K562 (cell line): ENCODE data around the gene PHKB. TPM values are rescaled to one million over a fixed set of nuclear protein-coding genes. Genes with fewer than 3 reads are reported as not detected.
"Not testable (repeated sequence)": the region's sequence is repeated elsewhere in the genome, so short reads cannot be mapped to it uniquely, and the experiment has no call there.

Source experiments
- ATF1 ChIP-seq, 2 experiments: fragments of 450-650 bp in 1 of 2; IDR thresholded peaks; 2 replicates each; pipeline ENCODE4 v1.6.1; 2016; ENCODE audit warnings: missing compliant biosample characterization in 1 of 2, missing genetic modification characterization in 1 of 2
- BACH1 ChIP-seq: fragments of 200-800 bp; sonication (Bioruptor generic); IDR thresholded peaks from 2 replicates; pipeline ENCODE4 v1.6.1; 2016; ENCODE audit warnings: missing genetic modification characterization, missing compliant biosample characterization
- CBFA2T2 ChIP-seq: fragments of 450-650 bp; conservative IDR thresholded peaks from 2 replicates; pipeline ENCODE4 v1.6.1; 2017; ENCODE audit warnings: mild to moderate bottlenecking
- CC2D1A ChIP-seq: fragments of 450-650 bp; IDR thresholded peaks from 2 replicates; pipeline ENCODE4 v1.6.1; 2017; ENCODE audit warnings: mild to moderate bottlenecking
- CHAMP1 ChIP-seq: fragments of 450-650 bp; IDR thresholded peaks from 2 replicates; pipeline ENCODE4 v1.6.1; 2016; ENCODE audit warnings: mild to moderate bottlenecking
- CREM ChIP-seq: IDR thresholded peaks from 2 replicates; pipeline ENCODE4 v1.6.1; 2014; ENCODE audit warnings: antibody characterized with exemption, low read depth
- EHMT2 ChIP-seq: fragments of 450-650 bp; IDR thresholded peaks from 2 replicates; pipeline ENCODE4 v1.6.1; 2018; ENCODE audit warnings: antibody characterized with exemption
- EP400 ChIP-seq: fragments of 450-650 bp; IDR thresholded peaks from 2 replicates; pipeline ENCODE4 v1.6.1; 2017; ENCODE audit warnings: antibody characterized with exemption, mild to moderate bottlenecking, moderate library complexity
- HMBOX1 ChIP-seq: sonication (generic); IDR thresholded peaks from 2 replicates; pipeline ENCODE4 v1.6.1; 2016
- KHSRP ChIP-seq: fragments of 450-650 bp; IDR thresholded peaks from 2 replicates; pipeline ENCODE4 v1.6.1; 2017
- MBD2 ChIP-seq: sonication (generic); IDR thresholded peaks from 2 replicates; pipeline ENCODE4 v1.6.1; 2016; ENCODE audit warnings: low read depth, borderline replicate concordance
- MYNN ChIP-seq, 2 experiments: sonication (generic); formaldehyde crosslinking in 1 of 2; IDR thresholded peaks; 2 replicates each; pipeline versions ENCODE4 v1.5.0 to v1.6.1; 2016 to 2020; ENCODE audit warnings: antibody characterized with exemption in 1 of 2, missing genetic modification reagents in 1 of 2
- NFRKB ChIP-seq: fragments of 450-650 bp; IDR thresholded peaks from 2 replicates; pipeline ENCODE4 v1.6.1; 2016; ENCODE audit warnings: low read depth
- NKRF ChIP-seq: fragments of 450-650 bp; IDR thresholded peaks from 2 replicates; pipeline ENCODE4 v1.6.1; 2016; ENCODE audit warnings: borderline replicate concordance
- NONO ChIP-seq, 2 experiments: fragments of 200-400 bp in 1 of 2; fragments of 450-650 bp in 1 of 2; formaldehyde crosslinking in 1 of 2; IDR thresholded peaks; 2 replicates each; pipeline ENCODE4 v1.6.1; 2017; ENCODE audit warnings: low read depth in 2 of 2, mild to moderate bottlenecking in 2 of 2, moderate library complexity in 2 of 2, low read length in 1 of 2
- PKNOX1 ChIP-seq: fragments of 450-650 bp; IDR thresholded peaks from 2 replicates; pipeline ENCODE4 v1.6.1; 2016
- PML ChIP-seq: IDR thresholded peaks from 2 replicates; pipeline ENCODE4 v1.6.1; 2012; ENCODE audit warnings: low read length, inconsistent platforms
- RNF2 ChIP-seq: sonication (generic); IDR thresholded peaks from 2 replicates; pipeline ENCODE4 v1.6.1; 2016
- TEAD2 ChIP-seq: fragments of 450-650 bp; IDR thresholded peaks from 2 replicates; pipeline ENCODE4 v1.6.1; 2016; ENCODE audit warnings: missing genetic modification characterization, control low read depth, missing compliant biosample characterization
- TRIM28 ChIP-seq: fragments of 450-650 bp; IDR thresholded peaks from 2 replicates; pipeline ENCODE4 v1.6.1; 2017
- ZNF639 ChIP-seq, 2 experiments: fragments of 200-800 bp in 1 of 2; sonication (Bioruptor generic) in 1 of 2; sonication (generic) in 1 of 2; formaldehyde crosslinking in 1 of 2; IDR thresholded peaks in 1 of 2; conservative IDR thresholded peaks in 1 of 2; 2 replicates each; pipeline versions ENCODE4 v1.5.0 to v1.6.1; 2016 to 2020; ENCODE audit warnings: missing compliant biosample characterization in 1 of 2, missing genetic modification characterization in 1 of 2, missing genetic modification reagents in 1 of 2
- polyA plus RNA-seq, 8 experiments: library from polyadenylated mRNA; depleted of rRNA in 4 of 8; stranded (reverse) in 5 of 8; unstranded in 3 of 8; fragments of >200 nt; fragmentation: Nextera tagmentation in 2 of 8; fragmentation: Illumina TruSeq in 1 of 8; extraction: Ambion mirVana in 2 of 8; extraction: Trizol in 1 of 8; gene quantifications; 2 replicates each; pipeline versions ENCODE4 v1.2.1 to v1.2.3, GENCODE V29; 2011 to 2014; ENCODE audit warnings: inconsistent platforms in 1 of 8, missing spikeins in 1 of 8
- total RNA-seq, 7 experiments: library from RNA; depleted of rRNA in 6 of 7; stranded (reverse); fragments of >200 nt in 6 of 7; fragmentation: Illumina TruSeq in 2 of 7; extraction: Trizol in 2 of 7; gene quantifications; 2 replicates each; pipeline versions ENCODE4 v1.2.1 to v1.2.3, GENCODE V29; 2011 to 2021; ENCODE audit warnings: low replicate concordance in 1 of 7

The PHKB gene
- total and polyA plus RNA-seq, 9 of the 15 experiments (the other 6 are each of a cell fraction or from before 2014, with no cell fraction given), result 24.7 to 92.3 (median 67.0) TPM

GRCh38 chr16:47468070-47468689 lies 7.0 kb downstream of the PHKB start (continued):
- TF ChIP-seq HMBOX1 (peak; percentile 56; the same call in 1 of the 2 replicates), NONO (IDR thresholded peaks at IDR 0.05; ENCODE audit: low read depth in 2 of 2, low read length in 1 of 2) (peak in 1 of 2 experiments; percentile 54; a peak in 1 of 4 replicates), MYNN (IDR thresholded peaks at IDR 0.05) (peak; percentile 42; the same call in 1 of the 2 replicates), ATF1 (tag; IDR thresholded peaks at IDR 0.05) (peak; percentile 72), ZNF639 (CRISPR knock-in tag; conservative IDR thresholded peaks at IDR 0.05 in 1 of 2, IDR thresholded peaks at IDR 0.05 in 1 of 2) (0 out of 4 replicates have a peak, but pooled peaks of 1 of the 2 experiments have one; percentile 28), NFRKB (0 out of 2 replicates have a peak, but pooled peaks have one; percentile 42), CC2D1A (peak; percentile 83), CREM (peak; percentile 61), CBFA2T2 (peak; percentile 96), CHAMP1 (peak; percentile 76; the same call in 1 of the 2 replicates), NKRF (peak; percentile 54; the same call in 1 of the 2 replicates), MBD2 (peak; percentile 51; the same call in 1 of the 2 replicates), TEAD2 (tag) (peak; percentile 41; the same call in 1 of the 2 replicates), EHMT2 (peak; percentile 78), EP400 (peak; percentile 71), BACH1 (tag) (peak; percentile 69; the same call in 1 of the 2 replicates), TRIM28 (peak; percentile 39; the same call in 1 of the 2 replicates), PML (peak; percentile 82), KHSRP (peak; percentile 22; the same call in 1 of the 2 replicates), PKNOX1 (peak; percentile 91), RNF2 (peak; percentile 82; the same call in 1 of the 2 replicates)
- TF ChIP-seq MYNN, ATF1 (CRISPR knock-in tag; IDR thresholded peaks at IDR 0.05): not testable (repeated sequence)
